ENCODE measurements around the gene LAMA3. TPM values are rescaled to one million over a fixed set of nuclear protein-coding genes. Genes with fewer than 3 reads are reported as not detected.

Gene LAMA3
- total and polyA plus RNA-seq, 2 donors (not counting 1 experiment from before 2014, with no cell fraction given), result 0.75 to 13.2 TPM

- Histone ChIP-seq H3K27me3 (ENCODE audit: control insufficient read depth, insufficient read depth, low read length) (peaks cover 2% of the 10 kb centered on the region), H2AFZ (ENCODE audit: low read length) (no peak overlapping the region), H3K9ac (ENCODE audit: insufficient read depth, low read length) (no peak overlapping the region), H3K4me2 (ENCODE audit: extremely low read depth, insufficient read depth, low read length) (no peak overlapping the region), H3K4me3 (replicated peaks in 1 of 4; ENCODE audit: control extremely low read depth in 1 of 4, insufficient read depth in 1 of 4, low read depth in 3 of 4, low read length in 4 of 4) (no peak overlapping the region), H3K9me3 (ENCODE audit: control insufficient read depth, insufficient read depth, low read depth, low read length) (no peaks in the 10 kb centered on the region), H3K4me1 (ENCODE audit: control insufficient read depth, extremely low read depth, insufficient read depth, low read length) (no peaks in the 10 kb centered on the region), H3K79me2 (ENCODE audit: control insufficient read depth, insufficient read depth, low read length) (no peaks in the 10 kb centered on the region), H4K20me1 (ENCODE audit: control insufficient read depth, extremely low read depth, insufficient read depth, low read length) (no peaks in the 10 kb centered on the region), H3K27ac (ENCODE audit: insufficient read depth, low read length) (no peak overlapping the region), H3K36me3 (ENCODE audit: control insufficient read depth, insufficient read depth, low read length) (no peaks in the 10 kb centered on the region)
- TF ChIP-seq EZH2 (IDR thresholded peaks at IDR 0.05; ENCODE audit: low read length, missing control alignments), result no peak
- TF ChIP-seq CTCF (conservative IDR thresholded peaks at IDR 0.05 in 1 of 2, IDR thresholded peaks at IDR 0.05 in 1 of 2; ENCODE audit: low read depth in 1 of 2, low read length in 2 of 2), result no peak
- DNase-seq (ENCODE audit: low read depth in 2 of 2), result no peak
Observed at GRCh38 chr18:23879544-23879943, 190.3 kb downstream of the LAMA3 start.

GRCh38 chr18:23879966-23880565 lies 190.8 kb downstream of the LAMA3 start:
- peaks cover 2% of the 10 kb centered on the region for H3K27me3 ChIP-seq (ENCODE audit: control insufficient read depth, insufficient read depth, low read length)
- no peaks in the 10 kb centered on the region for H3K4me1 ChIP-seq (ENCODE audit: control insufficient read depth, extremely low read depth, insufficient read depth, low read length)
- H3K4me3 ChIP-seq (replicated peaks in 1 of 4; ENCODE audit: control extremely low read depth in 1 of 4, insufficient read depth in 1 of 4, low read depth in 3 of 4, low read length in 4 of 4), result no peak overlapping the region
- no peak overlapping the region for H2AFZ ChIP-seq (ENCODE audit: low read length)
- H3K36me3 ChIP-seq (ENCODE audit: control insufficient read depth, insufficient read depth, low read length), result no peaks in the 10 kb centered on the region
- TF ChIP-seq CTCF (conservative IDR thresholded peaks at IDR 0.05 in 1 of 2, IDR thresholded peaks at IDR 0.05 in 1 of 2; ENCODE audit: low read depth in 1 of 2, low read length in 2 of 2), result no peak
- no peak for TF ChIP-seq EZH2 (IDR thresholded peaks at IDR 0.05; ENCODE audit: low read length, missing control alignments)
- H3K27ac ChIP-seq (ENCODE audit: insufficient read depth, low read length), result no peak overlapping the region
- H3K9ac ChIP-seq (ENCODE audit: insufficient read depth, low read length), result no peak overlapping the region
- DNase-seq (ENCODE audit: low read depth in 2 of 2), result no peak
- H3K4me2 ChIP-seq (ENCODE audit: extremely low read depth, insufficient read depth, low read length), result no peak overlapping the region
- H3K9me3 ChIP-seq (ENCODE audit: control insufficient read depth, insufficient read depth, low read depth, low read length), result no peaks in the 10 kb centered on the region
- no peaks in the 10 kb centered on the region for H3K79me2 ChIP-seq (ENCODE audit: control insufficient read depth, insufficient read depth, low read length)
- H4K20me1 ChIP-seq (ENCODE audit: control insufficient read depth, extremely low read depth, insufficient read depth, low read length), result no peaks in the 10 kb centered on the region

- no peak overlapping the region for H2AFZ ChIP-seq (ENCODE audit: low read length)
- H3K36me3 ChIP-seq (ENCODE audit: control insufficient read depth, insufficient read depth, low read length), result no peaks in the 10 kb centered on the region
- H4K20me1 ChIP-seq (ENCODE audit: control insufficient read depth, extremely low read depth, insufficient read depth, low read length), result no peaks in the 10 kb centered on the region
- no peak overlapping the region for H3K4me3 ChIP-seq (replicated peaks in 1 of 4; ENCODE audit: control extremely low read depth in 1 of 4, insufficient read depth in 1 of 4, low read depth in 3 of 4, low read length in 4 of 4)
- no peak overlapping the region for H3K9ac ChIP-seq (ENCODE audit: insufficient read depth, low read length)
- no peaks in the 10 kb centered on the region for H3K27me3 ChIP-seq (ENCODE audit: control insufficient read depth, insufficient read depth, low read length)
- H3K4me2 ChIP-seq (ENCODE audit: extremely low read depth, insufficient read depth, low read length), result no peak overlapping the region
- no peaks in the 10 kb centered on the region for H3K79me2 ChIP-seq (ENCODE audit: control insufficient read depth, insufficient read depth, low read length)
- DNase-seq (ENCODE audit: low read depth in 2 of 2), result no peak
- H3K9me3 ChIP-seq (ENCODE audit: control insufficient read depth, insufficient read depth, low read depth, low read length), result no peaks in the 10 kb centered on the region
- TF ChIP-seq CTCF (conservative IDR thresholded peaks at IDR 0.05 in 1 of 2, IDR thresholded peaks at IDR 0.05 in 1 of 2; ENCODE audit: low read depth in 1 of 2, low read length in 2 of 2) (no peak), EZH2 (IDR thresholded peaks at IDR 0.05; ENCODE audit: low read length, missing control alignments) (no peak)
- no peak overlapping the region for H3K27ac ChIP-seq (ENCODE audit: insufficient read depth, low read length)
- H3K4me1 ChIP-seq (ENCODE audit: control insufficient read depth, extremely low read depth, insufficient read depth, low read length), result no peaks in the 10 kb centered on the region
Observed at GRCh38 chr18:23880931-23881617, 191.8 kb downstream of the LAMA3 start.
